WTC11 (cell line): ENCODE measurements around the gene STARD8. TPM values are rescaled to one million over a fixed set of nuclear protein-coding genes. Genes with fewer than 3 reads are reported as not detected.

Experiments used
- ATAC-seq: fragments of 200-7000 bp; cut with Tn5 transposase; 2 replicates; pipeline ENCODE4 v1.10.0; 2021; ENCODE audit warnings: mild to moderate bottlenecking, moderate library complexity
- CTCF ChIA-PET: fragments of 300-600 bp; sonication (Branson Sonifier 250); formaldehyde crosslinking; loops from one replicate; lab custom pipeline; 2021; ENCODE audit warnings: antibody characterized with exemption; lab: Charles Lee
- POLR2A ChIA-PET: fragments of 350-600 bp; sonication (Branson Sonifier 250); formaldehyde crosslinking; loops from one replicate; lab custom pipeline; 2021; ENCODE audit warnings: antibody characterized with exemption; lab: Charles Lee
- DNase-seq: peaks from one replicate; pipeline ENCODE4 v3.0.0; 2021; ENCODE audit warnings: low spot score
- H3K27ac Mint-ChIP-seq: 2 replicates; pipeline ENCODE4 v1.8.0; 2021; ENCODE audit warnings: mixed read lengths
- H3K27me3 Mint-ChIP-seq: 2 replicates; pipeline ENCODE4 v1.8.0; 2021; ENCODE audit warnings: low read depth, mild to moderate bottlenecking, moderate library complexity, mixed read lengths
- H3K36me3 Mint-ChIP-seq: 2 replicates; pipeline ENCODE4 v1.8.0; 2021; ENCODE audit warnings: mixed read lengths
- H3K4me1 Mint-ChIP-seq: 2 replicates; pipeline ENCODE4 v1.8.0; 2022; ENCODE audit warnings: mixed read lengths
- H3K4me3 Mint-ChIP-seq: 2 replicates; pipeline ENCODE4 v1.8.0; 2021; ENCODE audit warnings: mild to moderate bottlenecking, moderate library complexity, mixed read lengths
- H3K9me3 Mint-ChIP-seq: 2 replicates; pipeline ENCODE4 v1.8.0; 2021; ENCODE audit warnings: mixed read lengths
- ARID4B ChIP-seq: sonication (generic); formaldehyde crosslinking; IDR thresholded peaks from 2 replicates; pipeline ENCODE4 v1.8.0; 2023; ENCODE audit warnings: missing genetic modification reagents, mild to moderate bottlenecking, borderline replicate concordance
- CBFB ChIP-seq: sonication (generic); formaldehyde crosslinking; IDR thresholded peaks from 2 replicates; pipeline ENCODE4 v1.8.1; 2022; ENCODE audit warnings: mild to moderate bottlenecking, low read depth, missing genetic modification reagents
- CDX4 ChIP-seq: fragments of 250-450 bp; sonication (Bioruptor Pico); IDR thresholded peaks from 2 replicates; pipeline ENCODE4 v1.9.0; 2021; ENCODE audit warnings: moderate library complexity, mild to moderate bottlenecking, inconsistent platforms, borderline replicate concordance
- E2F1 ChIP-seq: sonication (generic); formaldehyde crosslinking; IDR thresholded peaks from 2 replicates; pipeline ENCODE4 v1.8.0; 2022; ENCODE audit warnings: mild to moderate bottlenecking, missing genetic modification reagents
- E2F4 ChIP-seq: sonication (generic); formaldehyde crosslinking; IDR thresholded peaks from 2 replicates; pipeline ENCODE4 v1.8.1; 2022; ENCODE audit warnings: low read depth, mild to moderate bottlenecking, moderate library complexity, missing genetic modification reagents, borderline replicate concordance
- E2F5 ChIP-seq: sonication (generic); formaldehyde crosslinking; IDR thresholded peaks from 2 replicates; pipeline ENCODE4 v1.8.1; 2022; ENCODE audit warnings: mild to moderate bottlenecking, moderate library complexity, missing genetic modification reagents
- ELF4 ChIP-seq: sonication (generic); formaldehyde crosslinking; IDR thresholded peaks from 2 replicates; pipeline ENCODE4 v1.8.1; 2022; ENCODE audit warnings: low read depth, mild to moderate bottlenecking, moderate library complexity, missing genetic modification reagents
- ETV6 ChIP-seq: sonication (generic); formaldehyde crosslinking; IDR thresholded peaks from 2 replicates; pipeline ENCODE4 v1.8.1; 2022; ENCODE audit warnings: mild to moderate bottlenecking, missing genetic modification reagents
- FOXJ3 ChIP-seq: sonication (generic); formaldehyde crosslinking; IDR thresholded peaks from 2 replicates; pipeline ENCODE4 v1.9.0; 2021; ENCODE audit warnings: missing genetic modification reagents, mild to moderate bottlenecking, borderline replicate concordance
- HMGA2 ChIP-seq: fragments of 250-450 bp; sonication (Bioruptor Pico); IDR thresholded peaks from 2 replicates; pipeline ENCODE4 v1.4.0; 2021; ENCODE audit warnings: mild to moderate bottlenecking, moderate library complexity
- IRF2 ChIP-seq: sonication (generic); formaldehyde crosslinking; IDR thresholded peaks from 2 replicates; pipeline ENCODE4 v1.8.0; 2022; ENCODE audit warnings: low read depth, missing genetic modification reagents, borderline replicate concordance
- NR2C2 ChIP-seq: sonication (generic); formaldehyde crosslinking; IDR thresholded peaks from 2 replicates; pipeline ENCODE4 v1.8.0; 2022; ENCODE audit warnings: mild to moderate bottlenecking, missing genetic modification reagents
- RELA ChIP-seq: sonication (generic); formaldehyde crosslinking; IDR thresholded peaks from 2 replicates; pipeline ENCODE4 v1.8.1; 2022; ENCODE audit warnings: missing genetic modification reagents, mild to moderate bottlenecking, borderline replicate concordance
- SMAD4 ChIP-seq: sonication (generic); formaldehyde crosslinking; IDR thresholded peaks from 2 replicates; pipeline ENCODE4 v1.8.0; 2022; ENCODE audit warnings: mild to moderate bottlenecking, missing genetic modification reagents
- TCF7 ChIP-seq: sonication (generic); formaldehyde crosslinking; IDR thresholded peaks from 2 replicates; pipeline ENCODE4 v1.8.0; 2022; ENCODE audit warnings: mild to moderate bottlenecking, low read depth, missing genetic modification reagents, moderate library complexity
- TP53 ChIP-seq: sonication (generic); formaldehyde crosslinking; IDR thresholded peaks from 2 replicates; pipeline ENCODE4 v1.8.1; 2023; ENCODE audit warnings: mild to moderate bottlenecking, missing genetic modification reagents
- ZMAT4 ChIP-seq: fragments of 250-450 bp; sonication (Bioruptor Pico); IDR thresholded peaks from 2 replicates; pipeline ENCODE4 v1.9.0; 2021; ENCODE audit warnings: mild to moderate bottlenecking
- ZNF317 ChIP-seq: sonication (generic); formaldehyde crosslinking; IDR thresholded peaks from 2 replicates; pipeline ENCODE4 v1.8.1; 2023; ENCODE audit warnings: low read depth, mild to moderate bottlenecking, moderate library complexity, missing genetic modification reagents, borderline replicate concordance
- ZNF416 ChIP-seq: fragments of 250-450 bp; sonication (Bioruptor Pico); IDR thresholded peaks from 2 replicates; pipeline ENCODE4 v1.9.0; 2021; ENCODE audit warnings: mild to moderate bottlenecking, inconsistent platforms
- total RNA-seq: library from RNA; stranded (reverse); gene quantifications from 3 replicates; pipeline ENCODE4 v1.2.3, GENCODE V29; 2021
- TF ChIP-seq, protein P1 (sequence below): sonication (generic); formaldehyde crosslinking; IDR thresholded peaks from 2 replicates; pipeline ENCODE4 v1.8.1; 2023; ENCODE audit warnings: mild to moderate bottlenecking, missing genetic modification reagents, moderate library complexity
- TF ChIP-seq, protein P2 (sequence below): sonication (generic); formaldehyde crosslinking; IDR thresholded peaks from 2 replicates; pipeline ENCODE4 v1.8.0; 2023; ENCODE audit warnings: mild to moderate bottlenecking, missing genetic modification reagents

Gene STARD8
- total RNA-seq, 1 experiment from 2014 or later, result 8.5 TPM

DNA sequence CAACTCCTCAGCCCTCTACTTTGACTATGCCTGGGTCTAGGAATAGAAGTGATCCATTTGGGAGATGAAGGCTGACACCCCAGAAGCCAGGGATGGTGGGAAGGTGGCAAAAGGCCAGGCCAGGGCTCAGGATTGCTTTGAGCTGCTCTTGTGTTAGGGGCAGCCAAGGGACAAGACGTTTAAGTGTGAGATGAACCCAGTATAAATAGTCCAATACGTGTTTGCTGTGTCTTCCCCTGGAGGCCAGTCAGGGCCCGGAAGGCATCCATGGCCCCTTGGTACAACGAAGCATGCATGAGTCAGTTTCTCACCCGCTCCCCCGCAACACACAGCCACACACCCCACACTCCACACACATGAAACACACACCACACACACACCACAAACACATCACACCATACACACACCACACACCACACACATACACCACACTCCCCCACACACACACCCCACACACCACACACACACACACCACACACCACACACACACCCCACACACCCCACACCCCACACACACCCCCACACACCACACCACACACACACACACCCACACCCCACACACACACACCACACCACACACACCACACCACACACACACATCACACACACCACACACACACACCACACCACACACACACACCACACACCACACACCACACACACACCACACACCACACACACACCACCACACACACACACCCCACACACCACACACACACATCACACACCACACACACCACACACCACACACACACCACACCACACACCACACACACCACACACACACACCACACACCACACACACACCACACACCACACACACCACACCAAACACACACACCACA lies 5.1 kb downstream of the STARD8 start:
- DNase-seq, result no peak
- ChIA-PET CTCF (no interaction called here), POLR2A (no interaction called here)
- no peak for TF ChIP-seq ETV6 (CRISPR knock-in tag)
- no peak for TF ChIP-seq CDX4 (CRISPR knock-in tag)
- TF ChIP-seq RELA (CRISPR knock-in tag), result no peak
- H3K4me3 Mint-ChIP-seq, result no peak overlapping the region
- H3K4me1 Mint-ChIP-seq, result peaks cover 11% of the 10 kb centered on the region
- no peak for ATAC-seq
- H3K27ac Mint-ChIP-seq, result no peak overlapping the region
- peaks cover 4% of the 10 kb centered on the region; the same call in 1 of the 2 replicates for H3K9me3 Mint-ChIP-seq
- no peaks in the 10 kb centered on the region; the same call in 1 of the 2 replicates for H3K27me3 Mint-ChIP-seq
- H3K36me3 Mint-ChIP-seq, result no peaks in the 10 kb centered on the region

- no peak overlapping the region for H3K4me3 Mint-ChIP-seq
- CTCF ChIA-PET, result no interaction called here
- H3K4me1 Mint-ChIP-seq, result peaks cover 15% of the 10 kb centered on the region
- no peaks in the 10 kb centered on the region for H3K36me3 Mint-ChIP-seq
- H3K27ac Mint-ChIP-seq, result no peak overlapping the region
- ATAC-seq (no peak), DNase-seq (no peak)
- POLR2A ChIA-PET, result no interaction called here
- peaks cover 4% of the 10 kb centered on the region; the same call in 1 of the 2 replicates for H3K9me3 Mint-ChIP-seq
- H3K27me3 Mint-ChIP-seq, result no peaks in the 10 kb centered on the region
- no peak for TF ChIP-seq ARID4B (CRISPR knock-in tag)
- TF ChIP-seq HMGA2 (CRISPR knock-in tag), result no peak
- no peak for TF ChIP-seq E2F4
- no peak for TF ChIP-seq E2F5 (CRISPR knock-in tag)
- no peak for TF ChIP-seq FOXJ3 (CRISPR knock-in tag)
- no peak for TF ChIP-seq TCF7
- no peak for TF ChIP-seq ZNF416 (CRISPR knock-in tag)
- no peak for TF ChIP-seq CBFB (CRISPR knock-in tag)
- TF ChIP-seq, protein P1, sequence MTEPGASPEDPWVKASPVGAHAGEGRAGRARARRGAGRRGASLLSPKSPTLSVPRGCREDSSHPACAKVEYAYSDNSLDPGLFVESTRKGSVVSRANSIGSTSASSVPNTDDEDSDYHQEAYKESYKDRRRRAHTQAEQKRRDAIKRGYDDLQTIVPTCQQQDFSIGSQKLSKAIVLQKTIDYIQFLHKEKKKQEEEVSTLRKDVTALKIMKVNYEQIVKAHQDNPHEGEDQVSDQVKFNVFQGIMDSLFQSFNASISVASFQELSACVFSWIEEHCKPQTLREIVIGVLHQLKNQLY (CRISPR knock-in tag), result no peak
- no peak for TF ChIP-seq TP53 (CRISPR knock-in tag)
- no peak for TF ChIP-seq ZMAT4
- TF ChIP-seq NR2C2 (CRISPR knock-in tag), result no peak
- no peak for TF ChIP-seq E2F1 (CRISPR knock-in tag)
- TF ChIP-seq, protein P2, sequence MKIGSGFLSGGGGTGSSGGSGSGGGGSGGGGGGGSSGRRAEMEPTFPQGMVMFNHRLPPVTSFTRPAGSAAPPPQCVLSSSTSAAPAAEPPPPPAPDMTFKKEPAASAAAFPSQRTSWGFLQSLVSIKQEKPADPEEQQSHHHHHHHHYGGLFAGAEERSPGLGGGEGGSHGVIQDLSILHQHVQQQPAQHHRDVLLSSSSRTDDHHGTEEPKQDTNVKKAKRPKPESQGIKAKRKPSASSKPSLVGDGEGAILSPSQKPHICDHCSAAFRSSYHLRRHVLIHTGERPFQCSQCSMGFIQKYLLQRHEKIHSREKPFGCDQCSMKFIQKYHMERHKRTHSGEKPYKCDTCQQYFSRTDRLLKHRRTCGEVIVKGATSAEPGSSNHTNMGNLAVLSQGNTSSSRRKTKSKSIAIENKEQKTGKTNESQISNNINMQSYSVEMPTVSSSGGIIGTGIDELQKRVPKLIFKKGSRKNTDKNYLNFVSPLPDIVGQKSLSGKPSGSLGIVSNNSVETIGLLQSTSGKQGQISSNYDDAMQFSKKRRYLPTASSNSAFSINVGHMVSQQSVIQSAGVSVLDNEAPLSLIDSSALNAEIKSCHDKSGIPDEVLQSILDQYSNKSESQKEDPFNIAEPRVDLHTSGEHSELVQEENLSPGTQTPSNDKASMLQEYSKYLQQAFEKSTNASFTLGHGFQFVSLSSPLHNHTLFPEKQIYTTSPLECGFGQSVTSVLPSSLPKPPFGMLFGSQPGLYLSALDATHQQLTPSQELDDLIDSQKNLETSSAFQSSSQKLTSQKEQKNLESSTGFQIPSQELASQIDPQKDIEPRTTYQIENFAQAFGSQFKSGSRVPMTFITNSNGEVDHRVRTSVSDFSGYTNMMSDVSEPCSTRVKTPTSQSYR (CRISPR knock-in tag), result no peak
- no peak for TF ChIP-seq ZNF317
- no peak for TF ChIP-seq SMAD4 (CRISPR knock-in tag)
- no peak for TF ChIP-seq ELF4 (CRISPR knock-in tag)
- TF ChIP-seq IRF2 (CRISPR knock-in tag), result no peak
Observed at GRCh38 chrX:68654693-68655092, 7.2 kb downstream of the STARD8 start.
